Activated CD4-positive, CD25-positive, alpha-beta regulatory T cell (primary cell): ENCODE data around the gene NEDD1.

Experiments used
- DNase-seq, 4 experiments: peaks; one replicate each; lab custom pipeline; 2025; lab: John Stamatoyannopoulos, UW

NEDD1 gene, protein sequence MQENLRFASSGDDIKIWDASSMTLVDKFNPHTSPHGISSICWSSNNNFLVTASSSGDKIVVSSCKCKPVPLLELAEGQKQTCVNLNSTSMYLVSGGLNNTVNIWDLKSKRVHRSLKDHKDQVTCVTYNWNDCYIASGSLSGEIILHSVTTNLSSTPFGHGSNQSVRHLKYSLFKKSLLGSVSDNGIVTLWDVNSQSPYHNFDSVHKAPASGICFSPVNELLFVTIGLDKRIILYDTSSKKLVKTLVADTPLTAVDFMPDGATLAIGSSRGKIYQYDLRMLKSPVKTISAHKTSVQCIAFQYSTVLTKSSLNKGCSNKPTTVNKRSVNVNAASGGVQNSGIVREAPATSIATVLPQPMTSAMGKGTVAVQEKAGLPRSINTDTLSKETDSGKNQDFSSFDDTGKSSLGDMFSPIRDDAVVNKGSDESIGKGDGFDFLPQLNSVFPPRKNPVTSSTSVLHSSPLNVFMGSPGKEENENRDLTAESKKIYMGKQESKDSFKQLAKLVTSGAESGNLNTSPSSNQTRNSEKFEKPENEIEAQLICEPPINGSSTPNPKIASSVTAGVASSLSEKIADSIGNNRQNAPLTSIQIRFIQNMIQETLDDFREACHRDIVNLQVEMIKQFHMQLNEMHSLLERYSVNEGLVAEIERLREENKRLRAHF

GRCh38 chr12:96906849-96907670 lies at the start of gene NEDD1:
Gene NEDD1, plus strand, starts transcription at chr12:96907257. Its CDS starts 2,503 bp downstream, at chr12:96909760.
- DNase-seq = peak; percentile 72 to 80 (median 73)

DNA sequence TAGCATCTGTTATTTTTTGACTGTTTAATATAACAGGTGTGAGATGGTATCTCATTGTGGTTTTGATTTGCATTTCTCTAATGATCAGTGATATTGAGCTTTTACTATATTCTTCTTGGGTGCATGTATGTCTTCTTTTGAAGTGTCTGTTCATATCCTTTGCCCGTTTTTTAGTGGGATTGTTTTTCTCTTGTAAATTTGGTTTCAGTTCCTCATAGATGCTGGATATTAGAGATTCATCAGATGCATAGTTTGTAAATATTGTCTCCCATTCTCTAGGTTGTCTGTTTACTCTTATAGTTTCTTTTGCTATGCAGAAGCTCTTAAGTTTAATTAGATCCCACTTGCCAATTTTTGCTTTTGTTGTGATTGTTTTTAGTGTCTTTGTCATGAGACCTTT lies 48.9 kb upstream of the NEDD1 start:
- no peak for DNase-seq

GRCh38 chr12:96861656-96862055 lies 45.4 kb upstream of the NEDD1 start:
- DNase-seq = no peak

GRCh38 chr12:96862326-96862725 lies 44.7 kb upstream of the NEDD1 start:
- DNase-seq = no peak

- no peak for DNase-seq
Observed at GRCh38 chr12:96864335-96864734, 42.7 kb upstream of the NEDD1 start.

- no peak for DNase-seq
Observed at GRCh38 chr12:96866801-96867590, 40.1 kb upstream of the NEDD1 start.

DNA sequence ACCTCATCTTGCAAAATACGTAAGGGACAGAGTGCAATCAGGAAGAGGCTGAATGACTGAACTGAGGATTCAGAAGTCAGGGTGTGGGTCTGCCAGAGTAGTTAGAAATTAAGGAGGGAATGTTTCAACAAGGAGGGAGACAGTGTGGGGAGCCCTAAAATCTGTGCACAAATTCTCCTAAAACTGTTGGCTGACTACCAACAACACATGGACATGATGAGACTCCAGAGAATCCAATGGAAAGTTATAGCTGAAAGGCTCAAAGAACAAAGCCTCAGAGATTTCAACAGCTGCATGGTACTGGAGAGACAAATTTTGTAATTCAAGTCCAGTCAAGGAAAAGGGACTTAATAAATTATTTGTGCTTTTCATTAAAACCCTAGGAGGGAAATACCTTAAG lies 36.1 kb upstream of the NEDD1 start:
- no peak for DNase-seq

- no peak for DNase-seq
Observed at GRCh38 chr12:96872961-96873360, 34.1 kb upstream of the NEDD1 start.

DNA sequence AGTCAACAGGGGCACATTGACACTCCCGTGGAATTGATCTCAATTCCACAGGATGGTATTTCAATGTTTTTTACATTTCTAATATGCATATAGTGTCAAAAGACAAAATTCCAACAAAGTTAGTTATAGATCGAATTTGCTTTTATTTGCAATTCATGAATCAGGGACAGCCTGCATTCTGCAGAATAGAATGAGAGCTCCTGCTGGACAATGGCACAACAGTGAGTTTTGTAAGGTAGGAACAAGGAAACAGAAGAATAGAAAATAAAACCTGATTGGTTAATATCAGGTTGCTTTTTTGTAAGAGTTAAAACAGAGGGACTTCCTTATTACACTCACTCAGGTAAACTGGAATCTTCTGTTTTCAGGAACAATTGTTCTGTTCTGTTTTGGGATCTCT lies 32.8 kb upstream of the NEDD1 start:
- DNase-seq = no peak

- no peak for DNase-seq
Observed at GRCh38 chr12:96876966-96877365, 30.1 kb upstream of the NEDD1 start.

DNA sequence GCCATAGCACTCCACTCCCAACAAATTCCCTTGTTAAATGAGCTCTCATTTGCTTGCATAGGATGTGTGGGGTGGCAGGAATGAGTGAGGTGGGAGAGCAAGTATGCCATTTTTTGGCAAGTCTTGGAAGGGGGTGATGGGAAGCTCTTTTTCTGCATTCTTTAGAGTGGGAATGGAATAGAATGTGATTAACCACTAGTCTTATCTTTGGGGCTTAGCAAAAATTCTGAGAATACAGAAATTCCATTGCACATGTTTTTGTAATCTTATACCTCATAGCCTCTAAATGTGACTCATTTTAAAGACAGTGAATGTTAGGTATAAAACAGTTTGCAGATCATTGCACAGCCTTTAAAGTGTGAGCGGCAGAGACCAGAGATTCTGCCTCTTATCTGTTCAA lies 28.4 kb upstream of the NEDD1 start:
- no peak for DNase-seq

DNA sequence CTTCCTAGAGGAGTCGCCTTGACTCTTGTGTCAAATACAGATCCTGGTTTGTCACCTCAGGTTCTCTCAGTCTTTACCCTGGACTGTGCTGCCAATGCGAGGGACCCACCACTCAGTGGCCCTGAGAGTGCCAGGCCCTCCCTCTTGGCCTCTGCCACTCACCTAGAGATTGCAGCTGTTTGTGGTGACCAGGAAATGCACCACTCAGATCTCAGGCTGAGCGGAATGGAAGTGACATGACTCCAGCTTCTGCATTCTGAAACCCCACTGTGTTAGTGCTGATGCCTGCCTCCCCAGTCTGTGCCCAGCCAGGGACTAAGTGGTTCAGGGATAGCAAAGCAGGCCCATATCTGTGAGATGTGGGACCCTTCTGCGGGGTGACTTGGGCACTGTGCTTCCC lies 27.8 kb upstream of the NEDD1 start:
- no peak for DNase-seq

DNA sequence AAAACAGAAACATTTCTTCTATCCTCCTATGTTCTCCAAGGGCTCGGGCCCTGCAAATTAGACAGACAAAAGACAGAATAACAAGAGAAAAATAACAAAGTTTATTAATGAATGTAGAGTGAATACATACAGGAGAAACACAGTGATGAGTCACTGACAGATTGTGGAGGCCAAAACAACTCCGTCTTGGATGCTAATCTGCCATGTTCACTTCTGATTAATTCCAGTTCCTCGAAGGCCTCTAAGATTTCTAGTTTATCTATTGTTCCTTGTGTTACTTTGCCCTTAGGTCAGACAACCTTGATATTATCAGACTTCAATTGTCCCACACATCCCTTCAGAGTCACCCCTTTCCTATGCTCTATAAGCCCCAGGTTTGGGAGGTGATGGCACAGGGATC lies 26.8 kb upstream of the NEDD1 start:
- no peak for DNase-seq

DNA sequence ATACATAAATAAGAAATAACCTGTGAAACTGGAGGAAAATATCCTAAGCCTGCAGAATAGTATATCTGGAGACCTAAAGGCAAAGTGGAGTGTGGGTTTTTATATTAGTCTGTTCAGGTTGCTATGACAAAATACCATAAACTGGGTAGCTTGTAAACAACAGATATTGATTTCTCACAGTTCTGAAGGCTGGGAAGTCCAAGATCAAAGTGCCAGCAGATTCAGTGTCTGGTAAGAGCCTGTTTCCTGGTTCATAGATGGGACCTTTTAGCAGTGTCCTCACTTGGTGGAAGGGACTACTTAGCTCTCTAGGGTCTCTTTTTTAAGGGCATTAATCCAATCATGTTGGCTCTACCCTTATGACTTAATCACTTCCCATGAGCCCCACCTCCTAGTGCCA lies 25.4 kb upstream of the NEDD1 start:
- DNase-seq = no peak

DNA sequence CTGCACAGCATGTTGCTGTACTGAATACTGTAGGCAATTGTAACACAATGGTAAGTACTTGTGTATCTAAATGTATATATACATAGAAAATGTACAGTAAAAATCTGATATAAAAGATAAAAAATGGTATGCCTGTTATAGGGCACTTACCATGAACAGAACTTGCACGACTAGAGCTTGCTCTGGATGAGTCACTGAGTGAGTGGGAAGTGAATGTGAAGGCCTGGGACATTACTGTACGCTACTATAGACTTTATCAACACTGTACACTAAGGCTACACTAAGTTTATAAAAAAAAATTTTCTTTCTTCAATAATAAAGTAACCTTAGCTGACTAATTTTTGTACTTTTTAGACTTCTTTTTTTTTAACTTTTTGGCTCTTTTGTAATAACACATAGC lies 24.2 kb upstream of the NEDD1 start:
- DNase-seq = no peak

- no peak for DNase-seq
Observed at GRCh38 chr12:96883571-96883970, 23.5 kb upstream of the NEDD1 start.

GRCh38 chr12:96886998-96887677 lies 19.9 kb upstream of the NEDD1 start:
- no peak for DNase-seq

DNA sequence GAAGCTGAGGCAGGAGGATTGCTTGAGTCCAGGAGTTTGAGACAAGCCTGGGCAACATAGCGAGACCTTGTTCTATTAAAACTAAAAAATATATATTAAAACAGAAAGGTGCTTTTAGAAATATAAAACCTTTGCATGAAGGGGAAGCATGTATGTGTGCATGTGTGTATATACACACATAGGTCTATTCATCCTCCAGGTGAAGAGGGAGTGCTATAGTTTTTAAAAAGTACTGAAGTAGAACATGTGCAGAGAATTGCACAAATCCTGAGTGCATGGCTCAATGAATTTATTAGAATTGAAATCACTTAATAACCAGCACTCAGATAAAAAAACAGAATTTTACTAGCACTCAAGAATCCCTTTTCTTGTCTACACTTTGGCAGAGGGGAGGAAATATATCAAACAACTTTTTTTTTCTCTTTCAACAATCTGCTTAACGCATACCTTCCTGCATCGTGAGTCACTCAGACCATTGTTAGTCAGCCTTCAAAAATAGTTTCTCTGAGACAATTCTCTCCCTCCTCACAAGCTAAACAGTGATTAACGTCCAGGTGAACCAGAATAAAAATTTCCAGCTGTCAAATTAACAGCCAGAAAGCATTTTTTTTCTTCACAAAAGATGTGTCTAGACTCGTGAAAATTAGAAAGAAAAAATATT lies 17.7 kb upstream of the NEDD1 start:
- DNase-seq = no peak

DNA sequence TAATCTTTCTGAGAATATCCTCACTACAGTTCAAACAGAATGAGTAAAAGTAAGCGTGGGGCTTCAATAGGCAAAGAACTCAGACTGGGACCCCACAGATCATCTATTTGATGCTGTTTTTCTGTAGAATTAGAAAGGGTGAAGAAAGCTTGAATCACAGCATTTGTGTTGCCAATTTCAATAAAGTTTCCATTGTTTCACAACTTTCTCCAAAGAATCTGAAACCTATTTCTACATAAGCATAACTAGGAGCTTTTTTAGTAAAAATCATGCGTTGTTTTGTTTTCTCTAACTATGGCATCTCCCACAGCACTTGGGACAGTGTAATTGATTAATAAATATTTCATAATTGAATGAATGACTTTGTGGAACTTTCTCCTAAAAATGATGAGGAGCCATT lies 16.7 kb upstream of the NEDD1 start:
- DNase-seq = no peak

GRCh38 chr12:96892104-96892503 lies 15.0 kb upstream of the NEDD1 start:
- no peak for DNase-seq

GRCh38 chr12:96897421-96897820 lies 9.6 kb upstream of the NEDD1 start:
- DNase-seq = no peak
